T-helper 22 cell (primary cell): ENCODE measurements around the gene PLA2G3.
"Not testable (repeated sequence)": the region's sequence is repeated elsewhere in the genome, so short reads cannot be mapped to it uniquely, and the experiment has no call there.

Source experiments
- DNase-seq: peaks from one replicate; pipeline ENCODE4 v3.0.0-alpha.2; 2020; ENCODE audit warnings: low read depth

PLA2G3 gene

GRCh38 chr22:31099841-31100761 is 40.2 kb downstream of the PLA2G3 start:
- DNase-seq, result no peak

- DNase-seq, result no peak
These were observed 40.9 kb downstream of the PLA2G3 start for GRCh38 chr22:31099386-31099785.

- no peak for DNase-seq
These were observed 41.6 kb downstream of the PLA2G3 start for GRCh38 chr22:31098632-31099110.

GRCh38 chr22:31097941-31098631 is 42.2 kb downstream of the PLA2G3 start:
- no peak for DNase-seq

- DNase-seq, result not testable (repeated sequence)
These were observed 42.8 kb downstream of the PLA2G3 start for GRCh38 chr22:31097539-31097938.

- no peak for DNase-seq
These were observed 43.5 kb downstream of the PLA2G3 start for GRCh38 chr22:31096657-31097279.

GRCh38 chr22:31095637-31096249 is 44.6 kb downstream of the PLA2G3 start:
- no peak for DNase-seq

- no peak for DNase-seq
These were observed 45.6 kb downstream of the PLA2G3 start for GRCh38 chr22:31094741-31095140.

GRCh38 chr22:31094021-31094551 is 46.2 kb downstream of the PLA2G3 start:
- no peak for DNase-seq

GRCh38 chr22:31093086-31093850 is 47.0 kb downstream of the PLA2G3 start:
- no peak for DNase-seq

GRCh38 chr22:31092161-31092560 is 48.1 kb downstream of the PLA2G3 start:
- no peak for DNase-seq

GRCh38 chr22:31091106-31091975 is 49.0 kb downstream of the PLA2G3 start:
- no peak for DNase-seq

- no peak for DNase-seq
These were observed 49.9 kb downstream of the PLA2G3 start for GRCh38 chr22:31090217-31091085.

GRCh38 chr22:31089160-31090100 is 50.9 kb downstream of the PLA2G3 start:
- no peak for DNase-seq

GRCh38 chr22:31088233-31088986 is 51.9 kb downstream of the PLA2G3 start:
- DNase-seq, result no peak

GRCh38 chr22:31087744-31088215 is 52.5 kb downstream of the PLA2G3 start:
- DNase-seq, result no peak

GRCh38 chr22:31086703-31087330 is 53.5 kb downstream of the PLA2G3 start:
- DNase-seq, result no peak
